CD8-positive, alpha-beta memory T cell (primary cell): ENCODE measurements around the gene TSPAN15. TPM values are rescaled to one million over a fixed set of nuclear protein-coding genes. Genes with fewer than 3 reads are reported as not detected.

Experiments used
- CTCF ChIA-PET: fragments of 350-600 bp; sonication (Branson Sonifier 250); formaldehyde crosslinking; loops from one replicate; lab custom pipeline; 2021; ENCODE audit warnings: antibody characterized with exemption; lab: Charles Lee
- POLR2A ChIA-PET: fragments of 350-600 bp; sonication (Branson Sonifier 250); formaldehyde crosslinking; loops from one replicate; lab custom pipeline; 2021; ENCODE audit warnings: antibody characterized with exemption; lab: Charles Lee
- DNase-seq, 5 donors: peaks; one replicate each; pipeline versions ENCODE4 v3.0.0 to v3.0.0-alpha.2; 2020 to 2022; ENCODE audit warnings: mixed read lengths in 1 of 5
- H3K27ac ChIP-seq: one replicate; pipeline ENCODE4 v1.7.0; 2013; ENCODE audit warnings: low read depth, mild to moderate bottlenecking, low read length, moderate library complexity
- H3K27me3 ChIP-seq: 2 replicates; pipeline ENCODE4 v1.7.0; 2013; ENCODE audit warnings: low read length, mild to moderate bottlenecking; ENCODE audit not compliant: insufficient read depth, poor library complexity, severe bottlenecking
- H3K36me3 ChIP-seq: 2 replicates; pipeline ENCODE4 v1.7.0; 2013; ENCODE audit warnings: mild to moderate bottlenecking, low read length, moderate library complexity; ENCODE audit not compliant: insufficient read depth
- H3K4me1 ChIP-seq: 2 replicates; pipeline ENCODE4 v1.7.0; 2013; ENCODE audit warnings: mild to moderate bottlenecking, low read length, moderate library complexity; ENCODE audit not compliant: insufficient read depth
- H3K4me3 ChIP-seq: 2 replicates; pipeline ENCODE4 v1.7.0; 2013; ENCODE audit warnings: mild to moderate bottlenecking, low read length
- H3K9me3 ChIP-seq: 2 replicates; pipeline ENCODE4 v1.7.0; 2013; ENCODE audit warnings: mild to moderate bottlenecking, low read length
- H3K27ac Mint-ChIP-seq, 8 donors: one replicate each; pipeline ENCODE4 v1.8.0; 2020 to 2021; ENCODE audit warnings: mixed read lengths in 8 of 8, mild to moderate bottlenecking in 6 of 8, inconsistent platforms in 3 of 8, moderate library complexity in 3 of 8
- H3K27me3 Mint-ChIP-seq, 2 donors: one replicate each; pipeline ENCODE4 v1.8.0; 2020 to 2021; ENCODE audit warnings: mixed read lengths in 2 of 2, mild to moderate bottlenecking in 1 of 2, moderate library complexity in 1 of 2
- H3K36me3 Mint-ChIP-seq, 3 donors: one replicate each; pipeline ENCODE4 v1.8.0; 2020 to 2021; ENCODE audit warnings: mixed read lengths in 3 of 3, inconsistent platforms in 1 of 3, mild to moderate bottlenecking in 1 of 3
- H3K4me1 Mint-ChIP-seq, 3 donors: one replicate each; pipeline ENCODE4 v1.8.0; 2020 to 2021; ENCODE audit warnings: mixed read lengths in 3 of 3, inconsistent platforms in 1 of 3, mild to moderate bottlenecking in 1 of 3
- H3K4me3 Mint-ChIP-seq, 7 donors: one replicate each; pipeline ENCODE4 v1.8.0; 2020 to 2021; ENCODE audit warnings: mixed read lengths in 7 of 7, mild to moderate bottlenecking in 6 of 7, moderate library complexity in 4 of 7, inconsistent platforms in 2 of 7
- H3K9me3 Mint-ChIP-seq, 5 donors: one replicate each; pipeline ENCODE4 v1.8.0; 2020 to 2022; ENCODE audit warnings: mixed read lengths in 5 of 5, mild to moderate bottlenecking in 3 of 5, moderate library complexity in 2 of 5, inconsistent platforms in 1 of 5
- polyA plus RNA-seq: library from polyadenylated mRNA; unstranded; fragments of 300-500 nt; fragmentation: Illumina TruSeq; gene quantifications from one replicate; pipeline ENCODE4 v1.2.3, GENCODE V29; 2021
- total RNA-seq, 2 experiments: library from RNA; stranded (reverse); gene quantifications; one replicate each; pipeline ENCODE4 v1.2.3, GENCODE V29; 2021

Gene TSPAN15
- total and polyA plus RNA-seq, 3 experiments from 2014 or later, result 1.4 to 20.2 (median 2.4) TPM

GRCh38 chr10:69459101-69459790 is 8.0 kb downstream of the TSPAN15 start:
- H3K27ac Mint-ChIP-seq, result peak overlapping the region in 5 of 8 donors; percentile 18 to 70 (median 26)
- DNase-seq, result no peak
- peak overlapping the region in 1 of 7 donors; percentile 26 for H3K4me3 Mint-ChIP-seq
- H3K9me3 ChIP-seq, result no peaks in the 10 kb centered on the region
- no peak overlapping the region for H3K27ac ChIP-seq
- no peaks in the 10 kb centered on the region for H3K4me1 ChIP-seq
- no peaks in the 10 kb centered on the region for H3K9me3 Mint-ChIP-seq
- POLR2A ChIA-PET, result no interaction called here
- no peak overlapping the region for H3K4me3 ChIP-seq
- H3K27me3 ChIP-seq, result no peaks in the 10 kb centered on the region
- no peaks in the 10 kb centered on the region for H3K36me3 ChIP-seq
- H3K36me3 Mint-ChIP-seq, result peaks cover 0 to 1% (median 0%) of the 10 kb centered on the region in 3 donors
- H3K4me1 Mint-ChIP-seq, result peaks cover 0 to 19% (median 14%) of the 10 kb centered on the region in 3 donors
- H3K27me3 Mint-ChIP-seq, result peaks cover 0 to 10% of the 10 kb centered on the region in 2 donors
- CTCF ChIA-PET, result no interaction called here

- H3K4me1 Mint-ChIP-seq, result peaks cover 7 to 27% (median 21%) of the 10 kb centered on the region in 3 donors
- peaks cover 6% of the 10 kb centered on the region for H3K4me1 ChIP-seq
- peak overlapping the region in 5 of 8 donors; percentile 35 to 93 (median 41) for H3K27ac Mint-ChIP-seq
- peaks cover 0 to 10% of the 10 kb centered on the region in 2 donors for H3K27me3 Mint-ChIP-seq
- H3K27me3 ChIP-seq, result no peaks in the 10 kb centered on the region
- no peaks in the 10 kb centered on the region for H3K9me3 Mint-ChIP-seq
- POLR2A ChIA-PET, result no interaction called here
- no peak overlapping the region for H3K27ac ChIP-seq
- no peak overlapping the region for H3K4me3 ChIP-seq
- CTCF ChIA-PET, result no interaction called here
- H3K4me3 Mint-ChIP-seq, result no peak overlapping the region
- no peak for DNase-seq
- peaks cover 0 to 1% (median 0%) of the 10 kb centered on the region in 3 donors for H3K36me3 Mint-ChIP-seq
- H3K36me3 ChIP-seq, result no peaks in the 10 kb centered on the region
- no peaks in the 10 kb centered on the region for H3K9me3 ChIP-seq
These were observed 8.8 kb downstream of the TSPAN15 start for GRCh38 chr10:69459893-69460575.

GRCh38 chr10:69460576-69461242 is 9.4 kb downstream of the TSPAN15 start:
- no peak for DNase-seq
- H3K36me3 ChIP-seq, result no peaks in the 10 kb centered on the region
- CTCF ChIA-PET, result no interaction called here
- H3K4me3 ChIP-seq, result no peak overlapping the region
- H3K4me1 ChIP-seq, result peaks cover 10% of the 10 kb centered on the region
- H3K27me3 ChIP-seq, result no peaks in the 10 kb centered on the region
- H3K9me3 ChIP-seq, result no peaks in the 10 kb centered on the region
- Mint-ChIP-seq H3K4me3 (peak overlapping the region in 2 of 7 donors; percentile 62 to 66), H3K4me1 (peaks cover 14 to 34% (median 28%) of the 10 kb centered on the region in 3 donors), H3K27me3 (peaks cover 0 to 10% of the 10 kb centered on the region in 2 donors), H3K27ac (peak overlapping the region in 5 of 8 donors; percentile 70 to 93 (median 93)), H3K9me3 (no peaks in the 10 kb centered on the region), H3K36me3 (peaks cover 0 to 1% (median 0%) of the 10 kb centered on the region in 3 donors)
- POLR2A ChIA-PET, result no interaction called here
- no peak overlapping the region for H3K27ac ChIP-seq

GRCh38 chr10:69461243-69462025 is 10.2 kb downstream of the TSPAN15 start:
- H3K4me3 Mint-ChIP-seq, result peak overlapping the region in 3 of 7 donors; percentile 39 to 66 (median 62)

GRCh38 chr10:69463886-69464285 is 12.6 kb downstream of the TSPAN15 start:
- no peaks in the 10 kb centered on the region for H3K36me3 ChIP-seq
- Mint-ChIP-seq H3K27ac (peak overlapping the region in 6 of 8 donors; percentile 88 to 99 (median 95)), H3K4me1 (peaks cover 15 to 50% (median 41%) of the 10 kb centered on the region in 3 donors), H3K4me3 (peak overlapping the region in 4 of 7 donors; percentile 19 to 82 (median 38)), H3K27me3 (peaks cover 0 to 8% of the 10 kb centered on the region in 2 donors), H3K36me3 (peaks cover 0 to 1% (median 0%) of the 10 kb centered on the region in 3 donors), H3K9me3 (no peaks in the 10 kb centered on the region)
- H3K27ac ChIP-seq, result no peak overlapping the region
- ChIA-PET CTCF (no interaction called here), POLR2A (no interaction called here)
- H3K4me3 ChIP-seq, result no peak overlapping the region
- no peak for DNase-seq
- no peaks in the 10 kb centered on the region for H3K27me3 ChIP-seq
- peaks cover 10% of the 10 kb centered on the region for H3K4me1 ChIP-seq
- H3K9me3 ChIP-seq, result no peaks in the 10 kb centered on the region

More at GRCh38 chr10:69461243-69462025, 10.2 kb downstream of the TSPAN15 start:
- H3K36me3 Mint-ChIP-seq, result peaks cover 0 to 1% (median 0%) of the 10 kb centered on the region in 3 donors
- Histone ChIP-seq H3K27me3 (no peaks in the 10 kb centered on the region), H3K4me1 (peaks cover 10% of the 10 kb centered on the region), H3K36me3 (no peaks in the 10 kb centered on the region), H3K9me3 (no peaks in the 10 kb centered on the region), H3K27ac (no peak overlapping the region), H3K4me3 (no peak overlapping the region)
- CTCF ChIA-PET, result no interaction called here
- peaks cover 0 to 10% of the 10 kb centered on the region in 2 donors for H3K27me3 Mint-ChIP-seq
- H3K27ac Mint-ChIP-seq, result peak overlapping the region in 6 of 8 donors; percentile 57 to 93 (median 88)
- H3K4me1 Mint-ChIP-seq, result peaks cover 15 to 41% (median 35%) of the 10 kb centered on the region in 3 donors
- DNase-seq, result no peak
- POLR2A ChIA-PET, result no interaction called here
- no peaks in the 10 kb centered on the region for H3K9me3 Mint-ChIP-seq

- Histone ChIP-seq H3K4me1 (peaks cover 10% of the 10 kb centered on the region), H3K27me3 (no peaks in the 10 kb centered on the region), H3K27ac (no peak overlapping the region), H3K36me3 (no peaks in the 10 kb centered on the region), H3K9me3 (no peaks in the 10 kb centered on the region), H3K4me3 (no peak overlapping the region)
- H3K4me3 Mint-ChIP-seq, result peak overlapping the region in 4 of 7 donors; percentile 27 to 82 (median 58)
- CTCF ChIA-PET, result interaction anchor here (1.2 kb wide), 1 partner anchor 13 kb away, joined by 3 read pairs; the partner anchor contains the start of gene TSPAN15
- peaks cover 0 to 3% of the 10 kb centered on the region in 2 donors for H3K27me3 Mint-ChIP-seq
- no peaks in the 10 kb centered on the region for H3K9me3 Mint-ChIP-seq
- peaks cover 15 to 50% (median 41%) of the 10 kb centered on the region in 3 donors for H3K4me1 Mint-ChIP-seq
- DNase-seq, result no peak
- POLR2A ChIA-PET, result no interaction called here
- H3K27ac Mint-ChIP-seq, result peak overlapping the region in 6 of 8 donors; percentile 88 to 99 (median 95)
- no peaks in the 10 kb centered on the region for H3K36me3 Mint-ChIP-seq
These were observed 13.1 kb downstream of the TSPAN15 start for GRCh38 chr10:69464401-69464800.

GRCh38 chr10:69464801-69465401 is 13.6 kb downstream of the TSPAN15 start:
- H3K27me3 Mint-ChIP-seq, result no peaks in the 10 kb centered on the region
- CTCF ChIA-PET, result interaction anchor here (1.2 kb wide), 1 partner anchor 14 kb away, joined by 3 read pairs; the partner anchor contains the start of gene TSPAN15
- POLR2A ChIA-PET, result no interaction called here

More at GRCh38 chr10:69464801-69465401, 13.6 kb downstream of the TSPAN15 start:
- Histone ChIP-seq H3K9me3 (no peaks in the 10 kb centered on the region), H3K27me3 (no peaks in the 10 kb centered on the region), H3K36me3 (no peaks in the 10 kb centered on the region), H3K27ac (no peak overlapping the region), H3K4me3 (no peak overlapping the region), H3K4me1 (peaks cover 10% of the 10 kb centered on the region)
- H3K27ac Mint-ChIP-seq, result peak overlapping the region; percentile 24 to 99 (median 94)
- no peaks in the 10 kb centered on the region for H3K9me3 Mint-ChIP-seq
- DNase-seq, result peak in 1 of 5 donors; percentile 20
- H3K36me3 Mint-ChIP-seq, result no peaks in the 10 kb centered on the region
- peaks cover 15 to 50% (median 41%) of the 10 kb centered on the region in 3 donors for H3K4me1 Mint-ChIP-seq
- H3K4me3 Mint-ChIP-seq, result peak overlapping the region in 6 of 7 donors; percentile 13 to 82 (median 58)
